ENCODE measurements around the gene ATP11A.

Gene ATP11A

DNA sequence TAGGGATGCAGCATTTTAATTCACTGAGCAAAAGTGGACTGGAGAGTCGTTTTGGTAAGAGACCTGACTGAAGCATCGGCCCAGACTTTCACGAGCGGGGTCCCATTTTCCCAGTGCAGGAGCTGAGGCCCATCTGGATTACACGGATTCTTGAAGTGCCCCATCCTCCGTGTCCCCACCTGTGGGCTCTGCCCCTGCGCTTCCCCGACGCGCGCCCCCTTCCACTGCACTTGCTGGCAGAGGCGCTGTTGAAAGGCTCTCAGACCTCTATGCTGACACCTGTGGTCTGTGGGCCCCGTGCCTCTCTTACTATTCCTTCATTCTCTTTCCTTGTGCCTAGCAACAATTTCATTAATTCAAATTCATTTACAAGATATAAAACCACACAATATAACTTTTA is 228.9 kb downstream of the ATP11A start:
- CTCF ChIA-PET, result interaction anchor here (3.2 kb wide), 1 partner anchor 11 kb away, joined by 12 read pairs; no protein-coding TSS in a partner anchor
- POLR2A ChIA-PET, result no interaction called here
- no peak for TF ChIP-seq CTCF (IDR thresholded peaks at IDR 0.05; ENCODE audit: insufficient read depth, low read length, missing control alignments)

DNA sequence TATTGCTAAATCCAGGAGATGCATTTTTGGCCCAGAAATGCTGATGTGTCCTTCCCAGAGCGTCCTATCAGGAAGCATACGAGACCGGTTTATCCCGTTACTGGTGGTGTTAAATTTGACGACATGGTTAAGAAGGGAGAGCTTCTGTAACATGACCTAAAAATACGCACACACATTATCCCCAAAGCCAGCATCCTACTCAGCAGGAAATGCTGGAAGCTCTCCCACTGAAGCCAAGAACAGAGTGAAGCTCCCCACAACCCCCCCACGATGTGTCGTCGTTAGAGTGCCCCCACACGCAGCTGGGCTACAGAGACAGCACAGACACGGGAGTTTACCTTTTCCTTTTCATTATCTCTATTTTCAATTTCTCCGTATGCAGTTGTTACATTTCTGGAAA is 234.1 kb downstream of the ATP11A start:
- CTCF ChIA-PET, result no interaction called here
- DNase-seq (ENCODE audit: low read depth, low spot score), result no peak
- no peak for TF ChIP-seq CTCF (IDR thresholded peaks at IDR 0.05; ENCODE audit: insufficient read depth, low read length, missing control alignments)
- POLR2A ChIA-PET, result no interaction called here
- H3K4me3 ChIP-seq (ENCODE audit: low read depth, low read length), result no peak overlapping the region

More for the DNA sequence above, 228.9 kb downstream of the ATP11A start:
- H3K4me3 ChIP-seq (ENCODE audit: low read depth, low read length), result no peak overlapping the region
- no peak for DNase-seq (ENCODE audit: low read depth, low spot score)

DNA sequence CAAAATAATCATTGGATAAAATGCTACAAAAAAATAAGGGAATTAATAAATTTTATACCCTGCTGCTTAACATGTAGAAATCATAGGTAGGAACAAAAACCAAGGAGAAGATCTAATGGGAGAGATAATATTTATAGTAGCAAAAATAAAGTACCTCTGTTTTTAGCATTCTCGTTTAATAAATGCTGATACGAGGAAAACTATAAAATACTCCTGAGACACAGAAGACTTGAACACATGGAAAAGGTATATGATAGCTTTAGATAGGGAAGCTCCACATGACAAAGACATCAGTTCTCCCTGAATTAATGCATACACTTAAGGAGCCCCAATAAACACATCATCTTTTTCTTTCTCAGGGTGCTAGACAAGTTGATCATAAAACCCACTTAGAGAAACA is 234.5 kb downstream of the ATP11A start:
- no peak for DNase-seq (ENCODE audit: low read depth, low spot score)
- CTCF ChIA-PET, result interaction anchor here (1.0 kb wide), 1 partner anchor 19 kb away, joined by 3 read pairs; no protein-coding TSS in a partner anchor
- POLR2A ChIA-PET, result no interaction called here
- H3K4me3 ChIP-seq (ENCODE audit: low read depth, low read length), result no peak overlapping the region
- TF ChIP-seq CTCF (IDR thresholded peaks at IDR 0.05; ENCODE audit: insufficient read depth, low read length, missing control alignments), result no peak

DNA sequence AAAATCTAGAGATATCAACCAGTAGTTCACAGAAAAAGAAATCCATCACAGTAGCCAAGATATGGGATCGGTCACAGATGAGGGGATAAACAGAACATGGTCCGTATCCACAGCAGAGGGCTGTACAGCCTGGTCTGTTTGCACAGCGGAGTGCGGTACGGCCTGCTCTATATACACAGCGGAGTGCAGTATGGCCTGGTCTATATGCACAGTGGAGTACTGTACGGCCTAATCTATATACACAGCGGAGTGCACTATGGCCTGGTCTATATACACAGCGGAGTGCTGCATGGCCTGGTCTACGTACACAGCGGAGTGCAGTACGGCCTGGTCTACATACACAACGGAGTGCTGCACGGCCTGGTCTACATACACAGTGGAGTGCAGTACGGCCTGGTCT is 236.2 kb downstream of the ATP11A start:
- ChIA-PET POLR2A (no interaction called here), CTCF (no interaction called here)
- no peak for DNase-seq (ENCODE audit: low read depth, low spot score)
- no peak overlapping the region for H3K4me3 ChIP-seq (ENCODE audit: low read depth, low read length)
- no peak for TF ChIP-seq CTCF (IDR thresholded peaks at IDR 0.05; ENCODE audit: insufficient read depth, low read length, missing control alignments)

- TF ChIP-seq CTCF (IDR thresholded peaks at IDR 0.05; ENCODE audit: insufficient read depth, low read length, missing control alignments), result no peak
- ChIA-PET CTCF (interaction anchor here (0.7 kb wide), 1 partner anchor 147 kb away, joined by 3 read pairs; no protein-coding TSS in a partner anchor), POLR2A (no interaction called here)
- no peak for DNase-seq (ENCODE audit: low read depth, low spot score)
- H3K4me3 ChIP-seq (ENCODE audit: low read depth, low read length), result no peak overlapping the region
Observed at GRCh38 chr13:112926993-112927392, 237.2 kb downstream of the ATP11A start.

- TF ChIP-seq CTCF (IDR thresholded peaks at IDR 0.05; ENCODE audit: insufficient read depth, low read length, missing control alignments), result no peak
- no peak overlapping the region for H3K4me3 ChIP-seq (ENCODE audit: low read depth, low read length)
- CTCF ChIA-PET, result no interaction called here
- POLR2A ChIA-PET, result no interaction called here
- no peak for DNase-seq (ENCODE audit: low read depth, low spot score)
Observed at GRCh38 chr13:112928020-112928971, 238.5 kb downstream of the ATP11A start.

All from AG04449 (cell line).